PFSK-1 (cell line): ENCODE data around the gene GCNT1.

Source experiments
- POLR2AphosphoS5 ChIP-seq: IDR thresholded peaks from 2 replicates; pipeline ENCODE4 v1.6.1; 2012; ENCODE audit warnings: low read depth, mild to moderate bottlenecking, control low read depth, low read length, moderate library complexity
- REST ChIP-seq, 2 experiments: IDR thresholded peaks; 2 replicates each; pipeline versions ENCODE4 v1.6.1 to v1.8.0; 2011 to 2012; ENCODE audit warnings: low read depth in 2 of 2, low read length in 2 of 2, control low read depth in 1 of 2, inconsistent platforms in 1 of 2, mild to moderate bottlenecking in 1 of 2, moderate library complexity in 1 of 2; ENCODE audit not compliant: insufficient read depth in 1 of 2

- TF ChIP-seq REST (IDR thresholded peaks at IDR 0.05; ENCODE audit: insufficient read depth in 1 of 2, low read depth in 2 of 2, low read length in 2 of 2) (no peak), POLR2AphosphoS5 (no peak)
Measured at GRCh38 chr9:76510446-76510845, 51.5 kb downstream of the GCNT1 start.
